ENCODE data around the gene MYT1.

MYT1 gene

GRCh38 chr20:64165866-64166600 lies 1.8 kb downstream of the MYT1 start:
- TF ChIP-seq CTCF (IDR thresholded peaks at IDR 0.05; ENCODE audit: poor library complexity, severe bottlenecking) = no peak
- no peak for DNase-seq (ENCODE audit: low spot score)
- H3K27me3 ChIP-seq (ENCODE audit: insufficient read depth, poor library complexity, severe bottlenecking) = peaks cover 83% of the 10 kb centered on the region

GRCh38 chr20:64166721-64167615 lies 2.7 kb downstream of the MYT1 start:
- Histone ChIP-seq H3K9me3 (ENCODE audit: severe bottlenecking) (no peaks in the 10 kb centered on the region), H3K4me3 (ENCODE audit: severe bottlenecking) (no peak overlapping the region), H3K36me3 (ENCODE audit: low read depth) (no peaks in the 10 kb centered on the region), H3K27me3 (ENCODE audit: insufficient read depth, poor library complexity, severe bottlenecking) (peaks cover 73% of the 10 kb centered on the region), H3K27ac (ENCODE audit: poor library complexity, severe bottlenecking) (no peak overlapping the region), H3K4me1 (ENCODE audit: insufficient read depth, poor library complexity, severe bottlenecking) (no peaks in the 10 kb centered on the region)
- peak; percentile 34 for ATAC-seq (ENCODE audit: low read depth)
- DNase-seq (ENCODE audit: low spot score) = peak; percentile 78
- no peak for TF ChIP-seq CTCF (IDR thresholded peaks at IDR 0.05; ENCODE audit: poor library complexity, severe bottlenecking)

More at GRCh38 chr20:64165866-64166600, 1.8 kb downstream of the MYT1 start:
- Histone ChIP-seq H3K27ac (ENCODE audit: poor library complexity, severe bottlenecking) (no peak overlapping the region), H3K9me3 (ENCODE audit: severe bottlenecking) (no peaks in the 10 kb centered on the region), H3K4me1 (ENCODE audit: insufficient read depth, poor library complexity, severe bottlenecking) (no peaks in the 10 kb centered on the region), H3K36me3 (ENCODE audit: low read depth) (no peaks in the 10 kb centered on the region), H3K4me3 (ENCODE audit: severe bottlenecking) (no peak overlapping the region)
- ATAC-seq (ENCODE audit: low read depth) = no peak

GRCh38 chr20:64167676-64168075 lies 3.4 kb downstream of the MYT1 start:
- DNase-seq (ENCODE audit: low spot score) (no peak), ATAC-seq (ENCODE audit: low read depth) (no peak; the same call in 2 of the 3 replicates)
- Histone ChIP-seq H3K36me3 (ENCODE audit: low read depth) (no peaks in the 10 kb centered on the region), H3K27ac (ENCODE audit: poor library complexity, severe bottlenecking) (no peak overlapping the region), H3K4me3 (ENCODE audit: severe bottlenecking) (no peak overlapping the region), H3K4me1 (ENCODE audit: insufficient read depth, poor library complexity, severe bottlenecking) (no peaks in the 10 kb centered on the region), H3K27me3 (ENCODE audit: insufficient read depth, poor library complexity, severe bottlenecking) (peaks cover 66% of the 10 kb centered on the region), H3K9me3 (ENCODE audit: severe bottlenecking) (no peaks in the 10 kb centered on the region)
- TF ChIP-seq CTCF (IDR thresholded peaks at IDR 0.05; ENCODE audit: poor library complexity, severe bottlenecking) = no peak

- peaks cover 57% of the 10 kb centered on the region for H3K27me3 ChIP-seq (ENCODE audit: insufficient read depth, poor library complexity, severe bottlenecking)
Observed at GRCh38 chr20:64168381-64169090, 4.3 kb downstream of the MYT1 start.

More at GRCh38 chr20:64168381-64169090, 4.3 kb downstream of the MYT1 start:
- DNase-seq (ENCODE audit: low spot score) (no peak), ATAC-seq (ENCODE audit: low read depth) (no peak)
- Histone ChIP-seq H3K4me3 (ENCODE audit: severe bottlenecking) (no peak overlapping the region), H3K27ac (ENCODE audit: poor library complexity, severe bottlenecking) (no peak overlapping the region), H3K9me3 (ENCODE audit: severe bottlenecking) (no peaks in the 10 kb centered on the region), H3K36me3 (ENCODE audit: low read depth) (no peaks in the 10 kb centered on the region), H3K4me1 (ENCODE audit: insufficient read depth, poor library complexity, severe bottlenecking) (no peaks in the 10 kb centered on the region)
- no peak for TF ChIP-seq CTCF (IDR thresholded peaks at IDR 0.05; ENCODE audit: poor library complexity, severe bottlenecking)

Measured in RWPE2 (cell line).